ENCODE results near the gene SGCE.

DNA sequence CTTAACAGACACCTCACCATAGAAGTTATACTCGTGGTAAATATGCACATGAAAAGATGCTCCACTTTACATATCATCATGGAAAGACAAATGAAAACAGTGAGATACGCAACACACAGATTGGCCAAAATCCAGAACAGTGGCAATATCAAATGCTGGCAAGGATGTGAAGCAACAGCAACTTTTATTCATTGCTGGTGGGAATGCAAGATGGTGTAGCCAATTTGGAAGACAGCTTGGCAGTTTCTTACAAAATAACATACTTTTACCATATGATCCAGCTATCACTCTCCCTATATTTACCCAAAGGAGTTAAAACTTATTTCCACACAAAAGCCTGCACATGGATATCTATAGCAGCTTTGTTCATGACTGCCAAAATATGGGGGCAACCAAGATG lies 46.4 kb downstream of the SGCE start:
- TF ChIP-seq, protein P1, sequence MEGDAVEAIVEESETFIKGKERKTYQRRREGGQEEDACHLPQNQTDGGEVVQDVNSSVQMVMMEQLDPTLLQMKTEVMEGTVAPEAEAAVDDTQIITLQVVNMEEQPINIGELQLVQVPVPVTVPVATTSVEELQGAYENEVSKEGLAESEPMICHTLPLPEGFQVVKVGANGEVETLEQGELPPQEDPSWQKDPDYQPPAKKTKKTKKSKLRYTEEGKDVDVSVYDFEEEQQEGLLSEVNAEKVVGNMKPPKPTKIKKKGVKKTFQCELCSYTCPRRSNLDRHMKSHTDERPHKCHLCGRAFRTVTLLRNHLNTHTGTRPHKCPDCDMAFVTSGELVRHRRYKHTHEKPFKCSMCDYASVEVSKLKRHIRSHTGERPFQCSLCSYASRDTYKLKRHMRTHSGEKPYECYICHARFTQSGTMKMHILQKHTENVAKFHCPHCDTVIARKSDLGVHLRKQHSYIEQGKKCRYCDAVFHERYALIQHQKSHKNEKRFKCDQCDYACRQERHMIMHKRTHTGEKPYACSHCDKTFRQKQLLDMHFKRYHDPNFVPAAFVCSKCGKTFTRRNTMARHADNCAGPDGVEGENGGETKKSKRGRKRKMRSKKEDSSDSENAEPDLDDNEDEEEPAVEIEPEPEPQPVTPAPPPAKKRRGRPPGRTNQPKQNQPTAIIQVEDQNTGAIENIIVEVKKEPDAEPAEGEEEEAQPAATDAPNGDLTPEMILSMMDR (conservative IDR thresholded peaks at IDR 0.05; ENCODE audit: low read depth, low read length): no peak
- no peak for TF ChIP-seq EZH2 (IDR thresholded peaks at IDR 0.05; ENCODE audit: borderline replicate concordance, low read depth, low read length, poor library complexity, severe bottlenecking)

Data from A673 (cell line).